HCT116 (cell line): ENCODE results near the gene S1PR1. TPM values are rescaled to one million over a fixed set of nuclear protein-coding genes. Genes with fewer than 3 reads are reported as not detected.

Source experiments
- ATAC-seq: fragments of 200-7000 bp; cut with Tn5 transposase; 2 replicates; pipeline ENCODE4 v1.9.1; 2020; ENCODE audit warnings: mild to moderate bottlenecking, moderate library complexity
- BruUV-seq: library from RNA; stranded (reverse); fragments of 400-500 nt; replicated peaks from 2 replicates; lab custom pipeline; 2021; lab: Mats Ljungman, UMichigan
- CTCF ChIA-PET: fragments of 300-600 bp; sonication (Branson Sonifier 250); formaldehyde crosslinking; loops from one replicate; lab custom pipeline; 2021; ENCODE audit warnings: antibody characterized with exemption; lab: Charles Lee
- POLR2A ChIA-PET: fragments of 300-600, 350-600 bp; sonication (Branson Sonifier 250); formaldehyde crosslinking; loops from one replicate; lab custom pipeline; 2021; ENCODE audit warnings: antibody characterized with exemption; lab: Charles Lee
- RAD21 ChIA-PET, 2 experiments: fragments of 300-600 bp; sonication (Branson Sonifier 250); formaldehyde crosslinking; loops; one replicate each; lab custom pipeline; 2023; ENCODE audit warnings: low total read pairs in 2 of 2; ENCODE audit not compliant: uncharacterized antibody in 2 of 2, unreplicated experiment in 2 of 2, low non-redundant PET in 1 of 2; lab: Charles Lee
- DNase-seq: peaks from one replicate; pipeline ENCODE4 v3.0.0-alpha.2; 2010; ENCODE audit warnings: low read depth, low spot score
- H2AFZ ChIP-seq: fragments of 200-600 bp; shearing (Covaris generic), sonication (generic); 2 replicates; pipeline ENCODE4 v1.6.1; 2017; ENCODE audit warnings: low read depth, mixed run types, mixed read lengths, antibody characterized with exemption, low read length; ENCODE audit not compliant: poor library complexity, severe bottlenecking
- H3K27ac ChIP-seq: 2 replicates; pipeline ENCODE4 v1.5.1; 2012; ENCODE audit warnings: low read depth, low read length
- H3K27me3 ChIP-seq: fragments of 200-600 bp; sonication (generic); 2 replicates; pipeline ENCODE4 v1.6.1; 2016; ENCODE audit warnings: mixed run types, low read length, mixed read lengths; ENCODE audit not compliant: insufficient read depth
- H3K36me3 ChIP-seq, 2 experiments: fragments of 200-500 bp in 1 of 2; fragments of 200-600 bp in 1 of 2; sonication (Bioruptor generic) in 1 of 2; sonication (generic) in 1 of 2; 2 replicates each; pipeline versions ENCODE4 v1.5.1 to v1.6.1; 2014 to 2016; ENCODE audit warnings: low read length in 2 of 2, inconsistent platforms in 1 of 2, mixed read lengths in 1 of 2, mixed run types in 1 of 2; ENCODE audit not compliant: insufficient read depth in 2 of 2, control insufficient read depth in 1 of 2
- H3K4me1 ChIP-seq, 2 experiments: fragments of 200-600 bp in 1 of 2; sonication (generic) in 1 of 2; 2 replicates each; pipeline versions ENCODE4 v1.5.1 to v1.6.1; 2012 to 2017; ENCODE audit warnings: low read length in 2 of 2, inconsistent platforms in 1 of 2, mild to moderate bottlenecking in 1 of 2, mixed read lengths in 1 of 2, mixed run types in 1 of 2, moderate library complexity in 1 of 2; ENCODE audit not compliant: insufficient read depth in 2 of 2, control insufficient read depth in 1 of 2
- H3K4me2 ChIP-seq: fragments of 200-600 bp; sonication (generic); 2 replicates; pipeline ENCODE4 v1.6.1; 2017; ENCODE audit warnings: mixed run types, low read length, mixed read lengths
- H3K4me3 ChIP-seq, 2 experiments: fragments of 200-600 bp in 1 of 2; sonication (generic) in 1 of 2; replicated peaks in 1 of 2; 2 replicates each; pipeline ENCODE4 v1.5.1; 2011 to 2016; ENCODE audit warnings: low read length in 2 of 2, control low read depth in 1 of 2, low read depth in 1 of 2, mild to moderate bottlenecking in 1 of 2, mixed read lengths in 1 of 2, mixed run types in 1 of 2
- H3K79me2 ChIP-seq: fragments of 200-600 bp; sonication (generic); 2 replicates; pipeline ENCODE4 v1.6.1; 2017; ENCODE audit warnings: mild to moderate bottlenecking, mixed run types, low read length, moderate library complexity, mixed read lengths; ENCODE audit not compliant: insufficient read depth
- H3K9ac ChIP-seq: fragments of 200-600 bp; sonication (generic); 2 replicates; pipeline ENCODE4 v1.6.1; 2016; ENCODE audit warnings: low read length, mixed read lengths
- H3K9me2 ChIP-seq: fragments of 200-600 bp; sonication (generic), shearing (Covaris generic); 2 replicates; pipeline ENCODE4 v1.6.1; 2017; ENCODE audit warnings: mixed run types, mild to moderate bottlenecking, moderate library complexity; ENCODE audit not compliant: insufficient read depth
- H3K9me3 ChIP-seq, 2 experiments: fragments of 200-500 bp in 1 of 2; fragments of 200-600 bp in 1 of 2; sonication (Bioruptor generic) in 1 of 2; sonication (generic) in 1 of 2; 2 replicates each; pipeline ENCODE4 v1.6.1; 2014 to 2017; ENCODE audit warnings: low read length in 2 of 2, mixed read lengths in 2 of 2, inconsistent platforms in 1 of 2, low read depth in 1 of 2, mild to moderate bottlenecking in 1 of 2, mixed run types in 1 of 2, moderate library complexity in 1 of 2; ENCODE audit not compliant: control insufficient read depth in 1 of 2, insufficient read depth in 1 of 2
- H4K20me1 ChIP-seq: fragments of 200-600 bp; sonication (generic), shearing (Covaris generic); 2 replicates; pipeline ENCODE4 v1.6.1; 2017; ENCODE audit warnings: mixed run types, mild to moderate bottlenecking, moderate library complexity; ENCODE audit not compliant: insufficient read depth
- CBX3 ChIP-seq: IDR thresholded peaks from 2 replicates; pipeline ENCODE4 v1.6.1; 2012; ENCODE audit warnings: low read depth
- EGR1 ChIP-seq: IDR thresholded peaks from 2 replicates; pipeline ENCODE4 v1.6.1; 2012; ENCODE audit warnings: low read depth
- ELF1 ChIP-seq: IDR thresholded peaks from 2 replicates; pipeline ENCODE4 v1.6.1; 2012; ENCODE audit warnings: low read depth, borderline replicate concordance
- EZH2phosphoT487 ChIP-seq: fragments of 200-600 bp; IDR thresholded peaks from 2 replicates; pipeline ENCODE4 v1.6.1; 2018; ENCODE audit warnings: antibody characterized with exemption, borderline replicate concordance
- JUND ChIP-seq: IDR thresholded peaks from 2 replicates; pipeline ENCODE4 v1.6.1; 2012
- MAX ChIP-seq: IDR thresholded peaks from 2 replicates; pipeline ENCODE4 v1.6.1; 2012
- POLR2A ChIP-seq: IDR thresholded peaks from 2 replicates; pipeline ENCODE4 v1.7.0; 2011; ENCODE audit warnings: borderline replicate concordance; ENCODE audit not compliant: insufficient read depth, insufficient read length; ENCODE audit errors: extremely low read depth
- SIN3A ChIP-seq: IDR thresholded peaks from 2 replicates; pipeline ENCODE4 v1.6.1; 2012; ENCODE audit warnings: low read depth
- TCF7L2 ChIP-seq: IDR thresholded peaks from 2 replicates; pipeline ENCODE4 v1.7.0; 2011; ENCODE audit warnings: borderline replicate concordance, inconsistent platforms; ENCODE audit not compliant: insufficient read depth, insufficient read length; ENCODE audit errors: extremely low read depth
- intact Hi-C: fragments of 100-400 bp; cut with micrococcal nuclease; formaldehyde crosslinking; loops from 2 replicates; pipeline ENCODE4 v1.10.0; 2022
- total RNA-seq: library from RNA; stranded (reverse); gene quantifications from one replicate; pipeline ENCODE4 v1.2.1, GENCODE V29; 2021; ENCODE audit not compliant: unreplicated experiment
- TF ChIP-seq, protein P1 (sequence below): IDR thresholded peaks from 2 replicates; pipeline ENCODE4 v1.6.1; 2012; ENCODE audit warnings: low read depth
- TF ChIP-seq, protein P2 (sequence below), 3 experiments: fragments of 200-600 bp in 1 of 3; sonication (generic) in 1 of 3; IDR thresholded peaks in 2 of 3; conservative IDR thresholded peaks in 1 of 3; 2 replicates each; pipeline ENCODE4 v1.5.1; 2012 to 2017; ENCODE audit warnings: low read depth in 2 of 3, low read length in 2 of 3, antibody characterized with exemption in 1 of 3, borderline replicate concordance in 1 of 3, control low read depth in 1 of 3, mild to moderate bottlenecking in 1 of 3, mixed read lengths in 1 of 3, mixed run types in 1 of 3, moderate library complexity in 1 of 3; ENCODE audit not compliant: insufficient read depth in 1 of 3

Gene S1PR1
- total RNA-seq, 1 experiment from 2014 or later: 0.61 TPM

DNA sequence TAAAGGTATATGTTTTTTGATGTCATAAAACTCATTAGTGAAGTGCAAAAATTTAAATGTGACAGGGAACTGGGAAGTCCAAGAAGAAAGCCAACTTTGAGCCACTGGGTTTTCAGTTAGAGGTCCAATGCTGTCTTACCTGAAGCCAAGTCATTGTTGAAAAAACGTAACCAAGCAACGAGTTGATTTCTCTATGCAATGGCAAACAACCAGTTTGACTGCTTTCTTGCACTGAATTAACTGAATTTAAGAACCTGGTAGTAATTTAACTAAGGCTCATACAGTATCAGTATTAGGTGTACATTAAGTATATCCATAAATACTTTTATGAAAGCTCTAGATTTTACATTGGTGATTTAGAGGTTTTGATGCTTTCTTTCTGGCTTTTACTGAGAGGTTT, 20.2 kb upstream of the S1PR1 start:
- no peak overlapping the region for H3K4me3 ChIP-seq
- no peaks in the 10 kb centered on the region for H3K36me3 ChIP-seq
- RAD21 ChIA-PET: no interaction called here
- no peaks in the 10 kb centered on the region for H3K27me3 ChIP-seq
- POLR2A ChIA-PET: no interaction called here
- intact Hi-C loops: no loop called here
- H2AFZ ChIP-seq: no peak overlapping the region
- H3K9me3 ChIP-seq: no peaks in the 10 kb centered on the region
- no TSS peak for BruUV-seq
- ATAC-seq: no peak
- TF ChIP-seq, protein P1, sequence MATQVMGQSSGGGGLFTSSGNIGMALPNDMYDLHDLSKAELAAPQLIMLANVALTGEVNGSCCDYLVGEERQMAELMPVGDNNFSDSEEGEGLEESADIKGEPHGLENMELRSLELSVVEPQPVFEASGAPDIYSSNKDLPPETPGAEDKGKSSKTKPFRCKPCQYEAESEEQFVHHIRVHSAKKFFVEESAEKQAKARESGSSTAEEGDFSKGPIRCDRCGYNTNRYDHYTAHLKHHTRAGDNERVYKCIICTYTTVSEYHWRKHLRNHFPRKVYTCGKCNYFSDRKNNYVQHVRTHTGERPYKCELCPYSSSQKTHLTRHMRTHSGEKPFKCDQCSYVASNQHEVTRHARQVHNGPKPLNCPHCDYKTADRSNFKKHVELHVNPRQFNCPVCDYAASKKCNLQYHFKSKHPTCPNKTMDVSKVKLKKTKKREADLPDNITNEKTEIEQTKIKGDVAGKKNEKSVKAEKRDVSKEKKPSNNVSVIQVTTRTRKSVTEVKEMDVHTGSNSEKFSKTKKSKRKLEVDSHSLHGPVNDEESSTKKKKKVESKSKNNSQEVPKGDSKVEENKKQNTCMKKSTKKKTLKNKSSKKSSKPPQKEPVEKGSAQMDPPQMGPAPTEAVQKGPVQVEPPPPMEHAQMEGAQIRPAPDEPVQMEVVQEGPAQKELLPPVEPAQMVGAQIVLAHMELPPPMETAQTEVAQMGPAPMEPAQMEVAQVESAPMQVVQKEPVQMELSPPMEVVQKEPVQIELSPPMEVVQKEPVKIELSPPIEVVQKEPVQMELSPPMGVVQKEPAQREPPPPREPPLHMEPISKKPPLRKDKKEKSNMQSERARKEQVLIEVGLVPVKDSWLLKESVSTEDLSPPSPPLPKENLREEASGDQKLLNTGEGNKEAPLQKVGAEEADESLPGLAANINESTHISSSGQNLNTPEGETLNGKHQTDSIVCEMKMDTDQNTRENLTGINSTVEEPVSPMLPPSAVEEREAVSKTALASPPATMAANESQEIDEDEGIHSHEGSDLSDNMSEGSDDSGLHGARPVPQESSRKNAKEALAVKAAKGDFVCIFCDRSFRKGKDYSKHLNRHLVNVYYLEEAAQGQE: no peak
- no peak overlapping the region for H3K27ac ChIP-seq
- DNase-seq: no peak
- H4K20me1 ChIP-seq: no peaks in the 10 kb centered on the region
- H3K4me2 ChIP-seq: no peak overlapping the region
- CTCF ChIA-PET: no interaction called here
- H3K9ac ChIP-seq: no peak overlapping the region
- no peaks in the 10 kb centered on the region for H3K9me2 ChIP-seq
- H3K4me1 ChIP-seq: no peaks in the 10 kb centered on the region
- H3K79me2 ChIP-seq: no peaks in the 10 kb centered on the region

- POLR2A ChIA-PET: no interaction called here
- Histone ChIP-seq H3K4me2 (no peak overlapping the region), H3K9me2 (no peaks in the 10 kb centered on the region)
- TF ChIP-seq TCF7L2 (no peak), EGR1 (no peak), SIN3A (no peak), ELF1 (no peak), MAX (no peak), CBX3 (no peak), JUND (no peak), EZH2phosphoT487 (no peak), POLR2A (no peak)
- TF ChIP-seq, protein P2, sequence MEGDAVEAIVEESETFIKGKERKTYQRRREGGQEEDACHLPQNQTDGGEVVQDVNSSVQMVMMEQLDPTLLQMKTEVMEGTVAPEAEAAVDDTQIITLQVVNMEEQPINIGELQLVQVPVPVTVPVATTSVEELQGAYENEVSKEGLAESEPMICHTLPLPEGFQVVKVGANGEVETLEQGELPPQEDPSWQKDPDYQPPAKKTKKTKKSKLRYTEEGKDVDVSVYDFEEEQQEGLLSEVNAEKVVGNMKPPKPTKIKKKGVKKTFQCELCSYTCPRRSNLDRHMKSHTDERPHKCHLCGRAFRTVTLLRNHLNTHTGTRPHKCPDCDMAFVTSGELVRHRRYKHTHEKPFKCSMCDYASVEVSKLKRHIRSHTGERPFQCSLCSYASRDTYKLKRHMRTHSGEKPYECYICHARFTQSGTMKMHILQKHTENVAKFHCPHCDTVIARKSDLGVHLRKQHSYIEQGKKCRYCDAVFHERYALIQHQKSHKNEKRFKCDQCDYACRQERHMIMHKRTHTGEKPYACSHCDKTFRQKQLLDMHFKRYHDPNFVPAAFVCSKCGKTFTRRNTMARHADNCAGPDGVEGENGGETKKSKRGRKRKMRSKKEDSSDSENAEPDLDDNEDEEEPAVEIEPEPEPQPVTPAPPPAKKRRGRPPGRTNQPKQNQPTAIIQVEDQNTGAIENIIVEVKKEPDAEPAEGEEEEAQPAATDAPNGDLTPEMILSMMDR (IDR thresholded peaks at IDR 0.05 in 2 of 3, conservative IDR thresholded peaks at IDR 0.05 in 1 of 3; ENCODE audit: borderline replicate concordance in 1 of 3, insufficient read depth in 1 of 3, low read depth in 2 of 3, low read length in 2 of 3): no peak
- TF ChIP-seq, protein P1: no peak
These were observed 19.7 kb upstream of the S1PR1 start for GRCh38 chr1:101217148-101217547.

More at GRCh38 chr1:101217148-101217547, 19.7 kb upstream of the S1PR1 start:
- H3K9ac ChIP-seq: no peak overlapping the region
- no peaks in the 10 kb centered on the region for H3K4me1 ChIP-seq
- no peak overlapping the region for H3K4me3 ChIP-seq
- no peaks in the 10 kb centered on the region for H3K9me3 ChIP-seq
- no peak for DNase-seq
- no peak overlapping the region for H2AFZ ChIP-seq
- intact Hi-C loops: no loop called here
- no peaks in the 10 kb centered on the region for H4K20me1 ChIP-seq
- no TSS peak for BruUV-seq
- H3K79me2 ChIP-seq: no peaks in the 10 kb centered on the region
- no peak overlapping the region for H3K27ac ChIP-seq
- ATAC-seq: no peak
- ChIA-PET RAD21 (no interaction called here), CTCF (no interaction called here)
- no peaks in the 10 kb centered on the region for H3K36me3 ChIP-seq
- H3K27me3 ChIP-seq: no peaks in the 10 kb centered on the region
